HAP-1 (cell line): ENCODE results near the gene ASS1.

Experiments used
- DNase-seq, 2 experiments: peaks; one replicate each; pipeline ENCODE4 v3.0.0-alpha.2; 2016 to 2020; ENCODE audit warnings: low spot score in 2 of 2
- H3K27me3 ChIP-seq: fragments of 250-450 bp; sonication (Bioruptor Pico); 2 replicates; pipeline ENCODE4 v1.5.1; 2020; ENCODE audit warnings: low read depth, mild to moderate bottlenecking, moderate library complexity
- H3K36me3 ChIP-seq: fragments of 250-450 bp; sonication (Bioruptor Pico); replicated peaks from 2 replicates; pipeline ENCODE4 v1.5.1; 2020; ENCODE audit warnings: mild to moderate bottlenecking
- H3K4me1 ChIP-seq: fragments of 250-450 bp; sonication (Bioruptor Pico); 2 replicates; pipeline ENCODE4 v1.5.1; 2020; ENCODE audit warnings: mild to moderate bottlenecking
- H3K4me3 ChIP-seq: fragments of 250-450 bp; sonication (Bioruptor Pico); 2 replicates; pipeline ENCODE4 v1.5.1; 2020; ENCODE audit warnings: mild to moderate bottlenecking, moderate library complexity
- H3K9me3 ChIP-seq: fragments of 250-450 bp; sonication (Bioruptor Pico); 2 replicates; pipeline ENCODE4 v1.5.1; 2020; ENCODE audit warnings: mild to moderate bottlenecking, moderate library complexity
- in situ Hi-C: fragments of 300-500 bp; cut with MboI; formaldehyde crosslinking; loops from 3 replicates; pipeline ENCODE4 v1.14.3; 2020; ENCODE audit warnings: low sequenced_read_pairs, inconsistent platforms, mixed read lengths

Gene ASS1

GRCh38 chr9:130528674-130529073 lies 83.9 kb downstream of the ASS1 start:
- no peaks in the 10 kb centered on the region for H3K9me3 ChIP-seq
- H3K4me3 ChIP-seq, result no peak overlapping the region
- no peak for DNase-seq
- in situ Hi-C loops, result no loop called here
- no peaks in the 10 kb centered on the region for H3K4me1 ChIP-seq
- no peaks in the 10 kb centered on the region for H3K27me3 ChIP-seq
- no peaks in the 10 kb centered on the region for H3K36me3 ChIP-seq

GRCh38 chr9:130530938-130531337 lies 86.2 kb downstream of the ASS1 start:
- Histone ChIP-seq H3K4me1 (no peaks in the 10 kb centered on the region), H3K27me3 (peaks cover 4% of the 10 kb centered on the region; the same call in 1 of the 2 replicates)
- in situ Hi-C loops, result no loop called here

GRCh38 chr9:130531670-130532069 lies 86.9 kb downstream of the ASS1 start:
- in situ Hi-C loops, result no loop called here
- H3K4me1 ChIP-seq, result no peaks in the 10 kb centered on the region
- H3K4me3 ChIP-seq, result no peak overlapping the region
- no peaks in the 10 kb centered on the region for H3K9me3 ChIP-seq
- no peaks in the 10 kb centered on the region for H3K36me3 ChIP-seq
- peaks cover 11% of the 10 kb centered on the region for H3K27me3 ChIP-seq
- no peak for DNase-seq

More at GRCh38 chr9:130530938-130531337, 86.2 kb downstream of the ASS1 start:
- Histone ChIP-seq H3K4me3 (no peak overlapping the region), H3K36me3 (no peaks in the 10 kb centered on the region), H3K9me3 (no peaks in the 10 kb centered on the region)
- DNase-seq, result no peak

GRCh38 chr9:130532426-130533080 lies 87.8 kb downstream of the ASS1 start:
- H3K9me3 ChIP-seq, result no peaks in the 10 kb centered on the region
- peaks cover 20% of the 10 kb centered on the region for H3K27me3 ChIP-seq
- no peak for DNase-seq
- in situ Hi-C loops, result no loop called here
- no peaks in the 10 kb centered on the region for H3K4me1 ChIP-seq
- H3K36me3 ChIP-seq, result no peaks in the 10 kb centered on the region
- no peak overlapping the region for H3K4me3 ChIP-seq

GRCh38 chr9:130535818-130536521 lies 91.2 kb downstream of the ASS1 start:
- in situ Hi-C loops, result no loop called here
- no peaks in the 10 kb centered on the region for H3K9me3 ChIP-seq
- H3K27me3 ChIP-seq, result peaks cover 37% of the 10 kb centered on the region
- H3K4me1 ChIP-seq, result no peaks in the 10 kb centered on the region
- no peak overlapping the region for H3K4me3 ChIP-seq
- DNase-seq, result peak in 1 of 2 experiments; percentile 22
- no peaks in the 10 kb centered on the region for H3K36me3 ChIP-seq

- no peak for DNase-seq
- in situ Hi-C loops, result no loop called here
- Histone ChIP-seq H3K27me3 (peaks cover 40% of the 10 kb centered on the region), H3K4me3 (no peak overlapping the region), H3K36me3 (no peaks in the 10 kb centered on the region), H3K9me3 (no peaks in the 10 kb centered on the region), H3K4me1 (no peaks in the 10 kb centered on the region)
Measured at GRCh38 chr9:130536701-130537107, 91.9 kb downstream of the ASS1 start.

- H3K4me3 ChIP-seq, result no peak overlapping the region
- DNase-seq, result no peak
- peaks cover 40% of the 10 kb centered on the region for H3K27me3 ChIP-seq
- H3K36me3 ChIP-seq, result no peaks in the 10 kb centered on the region
- H3K9me3 ChIP-seq, result no peaks in the 10 kb centered on the region
- in situ Hi-C loops, result no loop called here
- no peaks in the 10 kb centered on the region for H3K4me1 ChIP-seq
Measured at GRCh38 chr9:130537346-130538050, 92.7 kb downstream of the ASS1 start.

- H3K36me3 ChIP-seq, result no peaks in the 10 kb centered on the region
- H3K4me1 ChIP-seq, result no peaks in the 10 kb centered on the region
- no peaks in the 10 kb centered on the region for H3K9me3 ChIP-seq
- H3K4me3 ChIP-seq, result no peak overlapping the region
- no peak for DNase-seq
- in situ Hi-C loops, result no loop called here
- H3K27me3 ChIP-seq, result peaks cover 40% of the 10 kb centered on the region
Measured at GRCh38 chr9:130539420-130540223, 94.9 kb downstream of the ASS1 start.

- Histone ChIP-seq H3K4me3 (no peak overlapping the region), H3K36me3 (no peaks in the 10 kb centered on the region), H3K27me3 (peaks cover 30% of the 10 kb centered on the region), H3K9me3 (no peaks in the 10 kb centered on the region), H3K4me1 (no peaks in the 10 kb centered on the region)
- no peak for DNase-seq
- in situ Hi-C loops, result no loop called here
Measured at GRCh38 chr9:130541533-130541932, 96.8 kb downstream of the ASS1 start.

- Histone ChIP-seq H3K27me3 (peaks cover 25% of the 10 kb centered on the region), H3K36me3 (no peaks in the 10 kb centered on the region), H3K4me3 (no peak overlapping the region), H3K4me1 (no peaks in the 10 kb centered on the region), H3K9me3 (no peaks in the 10 kb centered on the region)
- no peak for DNase-seq
- in situ Hi-C loops, result no loop called here
Measured at GRCh38 chr9:130542038-130542437, 97.3 kb downstream of the ASS1 start.

GRCh38 chr9:130542457-130543228 lies 97.9 kb downstream of the ASS1 start:
- Histone ChIP-seq H3K36me3 (no peaks in the 10 kb centered on the region), H3K27me3 (peaks cover 19% of the 10 kb centered on the region), H3K4me3 (no peak overlapping the region), H3K9me3 (no peaks in the 10 kb centered on the region), H3K4me1 (no peaks in the 10 kb centered on the region)
- no peak for DNase-seq
- in situ Hi-C loops, result no loop called here

- Histone ChIP-seq H3K4me1 (no peaks in the 10 kb centered on the region), H3K9me3 (no peaks in the 10 kb centered on the region), H3K36me3 (no peaks in the 10 kb centered on the region), H3K4me3 (no peak overlapping the region), H3K27me3 (peaks cover 15% of the 10 kb centered on the region; the same call in 1 of the 2 replicates)
- in situ Hi-C loops, result no loop called here
- no peak for DNase-seq
Measured at GRCh38 chr9:130543368-130543767, 98.6 kb downstream of the ASS1 start.

- H3K27me3 ChIP-seq, result peaks cover 10% of the 10 kb centered on the region; the same call in 1 of the 2 replicates
- H3K36me3 ChIP-seq, result no peaks in the 10 kb centered on the region
- in situ Hi-C loops, result no loop called here
- no peak for DNase-seq
- no peak overlapping the region for H3K4me3 ChIP-seq
- H3K4me1 ChIP-seq, result no peaks in the 10 kb centered on the region
- no peaks in the 10 kb centered on the region for H3K9me3 ChIP-seq
Measured at GRCh38 chr9:130543859-130544258, 99.1 kb downstream of the ASS1 start.
